CD4-positive, alpha-beta T cell (primary cell): ENCODE data around the gene TUT1. TPM values are rescaled to one million over a fixed set of nuclear protein-coding genes. Genes with fewer than 3 reads are reported as not detected.
"Not testable (repeated sequence)": the region's sequence is repeated elsewhere in the genome, so short reads cannot be mapped to it uniquely, and the experiment has no call there.

ENCODE experiments used
- ATAC-seq: fragments of 200-7000 bp; cut with Tn5 transposase; one replicate; pipeline ENCODE4 v1.10.0; 2022; ENCODE audit warnings: mild to moderate bottlenecking; ENCODE audit not compliant: poor library complexity
- CTCF ChIA-PET: fragments of 350-600 bp; sonication (Branson Sonifier 250); formaldehyde crosslinking; loops from one replicate; lab custom pipeline; 2021; ENCODE audit warnings: antibody characterized with exemption, inconsistent platforms; lab: Charles Lee
- POLR2A ChIA-PET: fragments of 350-600 bp; sonication (Branson Sonifier 250); formaldehyde crosslinking; loops from one replicate; lab custom pipeline; 2021; ENCODE audit warnings: antibody characterized with exemption, inconsistent platforms; lab: Charles Lee
- DNase-seq, 14 experiments: peaks; one replicate each; pipeline ENCODE4 v3.0.0-alpha.2; 2013 to 2020; ENCODE audit warnings: mixed read lengths in 2 of 14
- H3K27ac ChIP-seq, 2 donors: one replicate each; pipeline versions ENCODE4 v1.5.1 to v1.7.0; 2013; ENCODE audit warnings: low read length in 2 of 2, low read depth in 1 of 2, mild to moderate bottlenecking in 1 of 2
- H3K27me3 ChIP-seq, 2 experiments: 1 replicate in 1 of 2; 2 replicates in 1 of 2; pipeline versions ENCODE4 v1.6.1 to v1.7.0; 2013; ENCODE audit warnings: low read length in 2 of 2, control low read depth in 1 of 2, mild to moderate bottlenecking in 1 of 2, moderate library complexity in 1 of 2; ENCODE audit not compliant: insufficient read depth in 2 of 2, control insufficient read depth in 1 of 2
- H3K36me3 ChIP-seq: one replicate; pipeline ENCODE4 v1.6.1; 2013; ENCODE audit warnings: low read length, control low read depth; ENCODE audit not compliant: insufficient read depth
- H3K4me1 ChIP-seq: one replicate; pipeline ENCODE4 v1.6.1; 2013; ENCODE audit warnings: low read length, control low read depth; ENCODE audit not compliant: insufficient read depth
- H3K4me3 ChIP-seq: one replicate; pipeline ENCODE4 v1.5.1; 2013; ENCODE audit warnings: mild to moderate bottlenecking, low read length, moderate library complexity
- H3K9me3 ChIP-seq, 2 experiments: 1 replicate in 1 of 2; 2 replicates in 1 of 2; pipeline versions ENCODE4 v1.6.1 to v1.7.0; 2013; ENCODE audit warnings: low read length in 2 of 2, mild to moderate bottlenecking in 2 of 2, control low read depth in 1 of 2, moderate library complexity in 1 of 2; ENCODE audit not compliant: control insufficient read depth in 1 of 2, insufficient read depth in 1 of 2
- H3K27ac Mint-ChIP-seq: one replicate; pipeline ENCODE4 v1.8.0; 2020; ENCODE audit warnings: mixed read lengths
- H3K27me3 Mint-ChIP-seq: one replicate; pipeline ENCODE4 v1.8.0; 2021; ENCODE audit warnings: mixed read lengths
- H3K36me3 Mint-ChIP-seq: one replicate; pipeline ENCODE4 v1.8.0; 2021; ENCODE audit warnings: low read depth, mixed read lengths
- H3K4me1 Mint-ChIP-seq: one replicate; pipeline ENCODE4 v1.8.0; 2021; ENCODE audit warnings: low read depth, mixed read lengths
- H3K4me3 Mint-ChIP-seq: one replicate; pipeline ENCODE4 v1.8.0; 2020; ENCODE audit warnings: mild to moderate bottlenecking, mixed read lengths
- H3K9me3 Mint-ChIP-seq: one replicate; pipeline ENCODE4 v1.8.0; 2020; ENCODE audit warnings: mixed read lengths
- CTCF ChIP-seq: fragments of 200-600 bp; IDR thresholded peaks from one replicate; pipeline ENCODE4 v1.8.0; 2022; ENCODE audit warnings: antibody characterized with exemption, mild to moderate bottlenecking
- intact Hi-C, 2 experiments: fragments of 100-400 bp; cut with DNase I in 1 of 2; cut with micrococcal nuclease in 1 of 2; formaldehyde crosslinking; loops; one replicate each; pipeline versions ENCODE4 v1.15.1 to v1.9.0; 2023 to 2025; cut with DNase I, micrococcal nuclease
- total RNA-seq, 174 experiments: library from RNA in 2 of 174; stranded (reverse) in 2 of 174; gene quantifications; one replicate each; pipeline ENCODE4 v1.2.3 and lab custom pipeline; 2021 to 2026

TUT1 gene
- total RNA-seq, 2 experiments from 2014 or later: 25.5 to 26.2 TPM

- H3K4me3 Mint-ChIP-seq, H3K9me3 Mint-ChIP-seq, H3K27me3 ChIP-seq, intact Hi-C loops, H3K9me3 ChIP-seq, H3K27me3 Mint-ChIP-seq, H3K4me1 ChIP-seq, CTCF ChIA-PET, ATAC-seq, H3K4me1 Mint-ChIP-seq, DNase-seq, H3K27ac Mint-ChIP-seq, H3K4me3 ChIP-seq, H3K27ac ChIP-seq: not testable (repeated sequence)
- H3K36me3 Mint-ChIP-seq: peaks cover 69% of the 10 kb centered on the region
- H3K36me3 ChIP-seq: peaks cover 60% of the 10 kb centered on the region
- POLR2A ChIA-PET: interaction anchor here (1.2 to 4.4 kb wide), 2 partner anchors 10 to 146 kb away, joined by 3 to 19 read pairs; partner anchors contain the start of genes HNRNPUL2 and TUT1
Observed at GRCh38 chr11:62581735-62582134, 9.6 kb downstream of the TUT1 start.

- DNase-seq (no peak), ATAC-seq (no peak)
- H3K4me3 ChIP-seq: no peak overlapping the region
- no peak for TF ChIP-seq CTCF
- H3K4me1 Mint-ChIP-seq: no peaks in the 10 kb centered on the region
- no peaks in the 10 kb centered on the region for H3K27me3 Mint-ChIP-seq
- peaks cover 72% of the 10 kb centered on the region for H3K36me3 Mint-ChIP-seq
- ChIA-PET CTCF (interaction anchor here (0.6 kb wide), 2 partner anchors 92 to 268 kb away, joined by 3 to 4 read pairs; no protein-coding TSS in a partner anchor), POLR2A (interaction anchor here (1.2 to 4.4 kb wide), 2 partner anchors 11 to 146 kb away, joined by 3 to 19 read pairs; partner anchors contain the start of genes HNRNPUL2 and TUT1)
- no peak overlapping the region for H3K27ac ChIP-seq
- intact Hi-C loops: no loop called here
- peaks cover 64% of the 10 kb centered on the region for H3K36me3 ChIP-seq
- no peaks in the 10 kb centered on the region for H3K9me3 Mint-ChIP-seq
- H3K27me3 ChIP-seq: no peaks in the 10 kb centered on the region
- no peak overlapping the region for H3K4me3 Mint-ChIP-seq
- H3K27ac Mint-ChIP-seq: no peak overlapping the region
- H3K9me3 ChIP-seq: no peaks in the 10 kb centered on the region
- H3K4me1 ChIP-seq: no peaks in the 10 kb centered on the region
Observed at GRCh38 chr11:62580959-62581715, 10.2 kb downstream of the TUT1 start.

GRCh38 chr11:62579252-62579651, 12.1 kb downstream of the TUT1 start:
- H3K36me3 ChIP-seq: peaks cover 61% of the 10 kb centered on the region
- POLR2A ChIA-PET: interaction anchor here (0.6 to 1.5 kb wide), 2 partner anchors 8 to 12 kb away, joined by 6 to 7 read pairs; partner anchors contain the start of gene TUT1
- intact Hi-C loops: no loop called here
- H3K4me1 ChIP-seq: peaks cover 16% of the 10 kb centered on the region
- H3K27me3 ChIP-seq: no peaks in the 10 kb centered on the region
- Mint-ChIP-seq H3K27ac (no peak overlapping the region), H3K4me3 (no peak overlapping the region), H3K4me1 (peaks cover 11% of the 10 kb centered on the region), H3K27me3 (no peaks in the 10 kb centered on the region), H3K36me3 (peaks cover 76% of the 10 kb centered on the region), H3K9me3 (no peaks in the 10 kb centered on the region)
- no peak for ATAC-seq
- no peak for TF ChIP-seq CTCF
- no peaks in the 10 kb centered on the region for H3K9me3 ChIP-seq
- no peak overlapping the region for H3K4me3 ChIP-seq
- no peak for DNase-seq
- CTCF ChIA-PET: no interaction called here
- no peak overlapping the region for H3K27ac ChIP-seq
